Left renal cortex interstitium (tissue), 4 donors: ENCODE measurements around the gene LEF1. TPM values are rescaled to one million over a fixed set of nuclear protein-coding genes. Genes with fewer than 3 reads are reported as not detected.
A peak's percentile ranks its signal among the peaks of the same experiment; 100 is the strongest.
"Not testable (repeated sequence)": the region's sequence is repeated elsewhere in the genome, so short reads cannot be mapped to it uniquely, and the experiment has no call there.

Experiments
- DNase-seq, 4 donors: peaks; one replicate each; pipeline ENCODE4 v3.0.0-alpha.2; 2013; ENCODE audit warnings: low read depth in 4 of 4, low spot score in 2 of 4, missing footprints in 1 of 4
- polyA plus RNA-seq, 4 donors: library from polyadenylated mRNA; unstranded; fragments of 120-200 nt; gene quantifications; one replicate each; pipeline ENCODE4 v1.2.1, GENCODE V29; 2013; ENCODE audit not compliant: insufficient read length in 4 of 4

The LEF1 gene
- polyA plus RNA-seq, 4 donors = 65.2 to 76.9 (median 71.2) TPM

DNA sequence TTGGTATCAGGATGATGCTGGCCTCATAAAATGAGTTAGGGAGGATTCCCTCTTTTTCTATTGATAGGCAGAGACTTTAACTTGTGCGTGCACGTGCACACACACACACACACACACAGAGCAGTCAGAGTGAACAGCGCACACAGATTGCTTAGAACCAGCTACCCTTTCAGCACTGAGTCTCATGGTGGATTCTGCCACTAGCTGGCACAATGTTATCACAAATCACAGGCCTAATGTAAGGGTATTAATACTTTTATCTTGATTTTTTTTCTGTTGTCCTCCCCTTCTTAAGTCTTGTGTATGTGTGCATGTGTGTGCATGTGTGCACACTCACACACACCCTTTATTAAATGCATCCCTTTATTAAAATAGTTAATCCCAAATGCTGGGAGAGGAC lies 125.8 kb downstream of the LEF1 start:
- no peak for DNase-seq

DNA sequence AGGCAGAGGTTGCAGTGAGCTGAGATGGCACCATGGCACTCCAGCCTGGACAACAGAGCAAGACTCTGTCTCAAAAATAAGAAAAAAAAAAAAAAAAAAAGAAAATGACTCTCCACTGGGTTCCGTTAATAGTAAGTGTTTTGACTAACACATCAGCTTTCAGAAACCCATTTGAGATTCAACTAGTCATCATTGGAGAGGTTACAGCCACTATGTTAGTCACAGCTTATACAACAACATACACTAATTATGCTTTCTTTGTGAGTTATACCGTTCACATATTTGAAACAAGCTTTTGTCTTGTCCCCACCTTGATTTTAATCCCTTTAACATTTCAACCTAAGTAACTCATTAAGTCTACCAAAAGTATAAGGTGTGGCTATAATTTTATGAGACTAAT lies 130.8 kb downstream of the LEF1 start:
- DNase-seq = no peak

DNA sequence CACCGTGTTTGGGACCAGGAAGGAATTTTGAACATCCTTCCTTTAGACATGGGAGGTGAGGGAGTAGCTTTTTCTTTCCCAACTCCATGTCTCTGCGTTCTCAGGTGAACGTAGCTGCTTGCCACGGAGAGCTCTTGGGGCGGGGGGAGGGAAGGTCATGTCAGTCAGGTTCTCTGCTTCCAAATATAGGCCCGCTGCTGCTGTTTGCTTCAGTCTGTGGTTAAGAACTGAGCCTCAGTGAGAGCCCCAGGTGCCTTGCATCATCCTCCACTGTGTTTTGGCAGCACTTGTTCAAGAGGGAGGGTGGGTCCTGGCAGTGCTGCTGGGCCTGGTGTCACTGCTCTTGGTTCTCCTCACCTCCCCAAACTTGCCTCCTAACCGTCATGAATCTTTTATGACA lies 132.5 kb downstream of the LEF1 start:
- DNase-seq = no peak

DNA sequence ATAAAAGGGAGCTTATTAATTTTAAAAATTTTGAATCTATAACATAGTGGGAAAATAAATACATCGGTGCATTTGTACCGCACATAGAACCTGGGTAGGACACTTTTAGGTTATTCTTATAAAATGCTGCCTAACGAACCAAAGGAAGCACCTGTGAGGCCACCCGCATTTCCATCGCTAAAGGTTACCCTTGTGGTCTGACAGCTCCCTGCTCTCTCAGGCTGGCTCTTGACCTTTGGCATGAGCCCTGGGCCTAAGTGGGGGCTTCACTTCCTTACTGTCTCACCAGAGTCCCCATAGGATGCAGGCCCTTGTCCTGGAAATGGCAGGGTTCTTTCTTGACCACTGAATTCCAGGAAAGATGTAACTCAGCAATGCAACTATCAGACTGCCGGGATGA lies 133.0 kb downstream of the LEF1 start:
- no peak for DNase-seq

DNA sequence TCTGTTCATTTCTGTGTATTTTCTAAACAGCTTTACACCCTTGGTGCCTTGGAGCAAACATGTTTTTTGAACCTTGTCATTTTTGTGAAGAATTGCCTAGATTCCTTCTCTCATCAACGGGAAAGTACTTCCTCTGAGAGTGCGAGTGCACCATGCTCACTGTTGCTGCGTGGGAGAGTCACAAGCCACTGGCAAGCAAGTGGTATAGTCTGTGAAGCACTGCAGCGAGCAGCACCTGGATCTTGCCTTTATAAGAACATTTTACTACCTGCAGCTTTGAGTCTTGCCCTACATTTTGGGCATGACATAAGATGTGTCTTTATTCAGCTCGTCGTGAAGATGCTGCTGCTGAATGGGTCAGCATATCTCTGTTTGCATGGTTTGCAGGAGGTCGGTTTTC lies 134.2 kb downstream of the LEF1 start:
- DNase-seq = no peak

DNA sequence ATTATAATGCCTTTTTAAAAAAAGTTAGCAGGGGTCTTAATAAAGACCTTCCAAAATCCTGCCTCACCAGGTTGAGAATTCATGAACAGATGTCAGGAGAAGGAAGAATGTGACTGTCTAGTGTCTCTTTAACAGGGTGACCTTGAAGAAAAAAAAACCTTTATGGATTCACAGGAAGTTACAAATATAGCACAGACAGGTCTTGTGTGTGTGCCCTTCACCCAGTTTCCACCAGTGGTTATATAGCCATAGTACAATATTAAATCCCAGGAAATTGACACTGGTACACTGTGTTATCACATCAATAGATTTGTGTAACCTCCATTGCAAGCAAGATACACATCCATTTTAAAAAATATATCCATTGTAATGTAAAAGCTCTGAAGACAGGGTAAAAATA lies 135.4 kb downstream of the LEF1 start:
- no peak for DNase-seq

DNA sequence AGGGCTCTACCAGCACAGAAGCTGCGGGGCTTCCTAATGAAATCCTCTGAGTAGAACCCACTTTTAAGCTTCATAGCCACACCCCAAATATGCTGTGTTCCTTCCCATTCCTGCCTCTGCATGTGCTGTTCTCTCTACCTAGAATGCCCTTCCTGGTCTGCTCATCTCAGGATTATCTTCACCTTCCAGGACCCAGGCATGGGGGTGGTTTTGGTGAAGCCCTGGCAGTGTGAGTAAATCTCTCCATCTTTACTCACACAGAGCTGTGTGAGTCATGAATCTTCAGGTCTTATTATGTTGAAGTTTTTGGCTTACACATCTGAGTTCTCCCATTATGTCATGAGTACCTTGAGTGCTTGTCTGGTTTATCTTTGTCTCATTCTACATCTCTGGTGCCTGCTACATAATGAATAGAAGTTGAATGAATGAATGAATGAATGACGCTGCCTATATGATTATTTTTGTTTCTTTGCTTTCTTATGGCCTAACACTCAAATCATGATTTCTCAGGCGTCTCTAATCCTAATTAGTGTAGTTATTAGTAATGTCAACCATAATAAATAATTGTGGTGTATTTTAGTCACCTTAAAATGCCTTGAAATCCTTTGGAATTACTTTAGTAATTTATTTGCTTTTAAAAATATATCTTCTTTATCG lies 137.2 kb downstream of the LEF1 start:
- DNase-seq = no peak

DNA sequence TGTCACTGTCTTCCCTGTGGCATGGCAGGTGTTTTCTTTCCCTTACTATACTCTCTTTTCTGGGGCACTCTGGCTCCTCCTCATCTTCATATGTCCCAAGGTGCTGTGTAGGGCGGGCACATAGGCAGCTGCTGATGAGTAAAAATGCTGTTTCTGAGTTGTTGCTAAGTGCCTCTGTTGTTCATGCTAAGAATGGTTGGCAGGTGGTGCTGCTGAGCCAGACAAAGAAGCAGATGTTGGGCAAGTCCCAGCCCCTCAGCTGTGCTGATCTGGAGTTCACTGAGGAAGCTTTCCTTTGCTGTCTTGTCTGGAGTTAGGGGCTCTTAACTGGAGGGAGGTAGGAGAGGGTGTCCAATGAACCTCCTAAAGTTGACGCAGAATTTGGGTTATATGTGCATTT lies 138.4 kb downstream of the LEF1 start:
- peak in 1 of 4 donors; percentile 31 for DNase-seq

DNA sequence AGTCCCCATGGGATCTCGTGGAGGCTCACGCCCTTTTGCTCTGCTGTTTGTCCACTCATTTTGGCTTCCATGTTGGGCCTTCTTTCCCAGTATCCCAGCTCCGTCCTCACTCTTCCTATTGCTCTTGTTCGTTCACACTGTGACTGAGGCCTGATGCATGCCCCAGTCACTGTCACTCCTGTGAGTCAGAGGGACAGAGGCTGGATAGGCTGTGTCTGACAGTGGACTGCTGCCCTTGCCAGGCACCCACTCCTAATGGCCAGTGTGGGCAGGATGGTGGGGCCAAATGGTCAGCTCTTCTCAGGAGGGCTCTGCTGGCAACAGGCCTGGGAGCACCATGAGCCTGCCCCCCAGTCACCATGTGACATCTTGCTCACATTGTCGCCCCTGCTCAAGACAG lies 139.0 kb downstream of the LEF1 start:
- no peak for DNase-seq

DNA sequence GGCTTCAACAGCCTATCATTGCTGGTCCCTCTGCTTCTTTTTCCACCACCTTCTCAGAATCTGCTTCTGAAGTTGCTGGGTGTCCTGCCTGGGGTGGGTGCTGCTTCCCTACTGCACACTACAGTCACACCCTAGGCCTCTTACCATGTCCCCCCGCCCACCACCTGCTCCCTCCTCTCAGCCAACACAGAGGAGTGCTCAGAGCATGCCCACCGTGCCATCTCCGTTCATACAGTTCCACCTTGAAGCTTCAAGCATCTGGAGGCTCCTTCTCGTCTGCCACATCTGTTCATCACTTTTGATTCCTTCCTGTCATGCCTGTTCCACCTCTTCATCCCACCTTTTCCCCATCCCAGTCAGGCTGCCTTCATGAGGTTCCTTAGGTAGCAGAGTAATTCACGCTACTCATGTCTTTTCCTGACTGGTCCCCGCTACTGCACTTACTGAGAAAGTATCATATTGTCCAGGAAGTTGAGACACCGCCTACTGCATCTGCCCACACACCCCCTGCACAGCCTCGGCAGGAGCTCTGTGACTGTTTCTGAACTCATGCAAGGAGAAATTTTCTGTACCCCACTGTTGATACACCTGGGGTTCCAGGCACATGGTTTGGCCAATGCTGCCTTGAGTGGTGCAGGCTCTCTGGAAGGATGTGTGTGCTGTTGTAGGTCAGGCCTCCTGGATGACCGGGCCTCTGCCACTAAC lies 139.6 kb downstream of the LEF1 start:
- DNase-seq = no peak

DNA sequence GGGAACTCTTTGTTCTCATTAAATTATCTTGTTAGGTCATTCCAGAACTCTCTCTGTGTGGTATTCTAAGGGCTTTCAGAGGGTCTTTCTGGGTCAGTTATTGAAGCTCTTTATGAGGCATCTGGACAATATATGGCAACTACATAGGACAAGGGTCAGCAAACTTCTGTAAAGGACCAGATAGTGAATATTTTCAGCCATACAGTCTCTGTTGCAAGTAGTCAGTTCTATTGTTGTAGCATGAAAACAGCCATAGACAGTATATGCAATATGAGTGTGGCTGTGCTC lies 143.9 kb downstream of the LEF1 start:
- no peak for DNase-seq

DNA sequence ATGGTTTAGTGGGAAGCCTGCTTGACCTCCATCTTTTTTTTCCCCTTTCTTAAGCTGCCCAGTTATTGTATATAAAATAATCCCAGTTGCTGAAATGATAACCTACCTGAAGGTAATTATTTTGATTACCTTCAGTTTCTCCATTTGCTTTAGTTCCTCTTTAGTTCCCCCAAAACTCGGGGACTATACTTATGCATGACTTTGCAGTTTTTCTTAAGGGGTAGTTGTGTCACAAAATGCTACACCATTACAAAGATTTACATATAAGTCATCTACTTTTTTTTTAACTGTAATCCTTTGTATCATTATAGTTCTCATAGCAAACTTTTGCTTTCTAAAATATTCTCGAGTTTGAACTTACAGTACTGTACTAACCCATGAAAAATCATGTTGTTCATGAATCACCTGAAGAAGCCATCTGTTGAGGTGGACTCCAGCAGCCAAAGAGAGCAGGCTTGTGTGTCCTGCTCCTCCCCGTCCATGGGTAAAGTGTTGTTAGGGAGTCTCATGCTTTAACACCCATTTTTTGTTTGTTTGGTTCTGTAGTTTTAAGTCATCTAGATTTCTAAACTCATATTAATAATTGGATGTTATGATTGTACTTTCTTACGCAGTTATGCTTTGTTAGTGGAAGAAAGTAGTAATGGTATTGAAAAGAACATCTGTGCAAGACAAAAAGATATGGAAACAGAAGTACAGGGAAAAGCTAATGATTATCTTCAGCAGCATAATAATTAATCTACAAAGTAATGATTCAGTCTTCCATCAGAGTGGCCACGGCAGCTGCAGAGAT lies 144.5 kb downstream of the LEF1 start:
- DNase-seq = no peak

DNA sequence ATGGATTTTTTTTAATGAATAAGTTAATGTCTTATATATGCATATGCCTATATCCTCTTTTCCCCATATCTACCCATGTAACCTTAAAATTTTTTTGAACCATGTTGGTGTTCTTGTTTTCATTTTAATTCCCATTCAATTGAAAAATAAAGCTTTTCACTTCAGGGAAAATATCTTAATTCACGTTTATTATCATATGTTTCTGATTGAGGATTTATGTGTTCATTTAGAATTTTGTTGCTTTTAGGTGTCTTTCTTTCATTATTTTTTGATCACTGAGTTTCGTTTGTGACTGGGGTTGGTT lies 149.9 kb downstream of the LEF1 start:
- DNase-seq = no peak

DNA sequence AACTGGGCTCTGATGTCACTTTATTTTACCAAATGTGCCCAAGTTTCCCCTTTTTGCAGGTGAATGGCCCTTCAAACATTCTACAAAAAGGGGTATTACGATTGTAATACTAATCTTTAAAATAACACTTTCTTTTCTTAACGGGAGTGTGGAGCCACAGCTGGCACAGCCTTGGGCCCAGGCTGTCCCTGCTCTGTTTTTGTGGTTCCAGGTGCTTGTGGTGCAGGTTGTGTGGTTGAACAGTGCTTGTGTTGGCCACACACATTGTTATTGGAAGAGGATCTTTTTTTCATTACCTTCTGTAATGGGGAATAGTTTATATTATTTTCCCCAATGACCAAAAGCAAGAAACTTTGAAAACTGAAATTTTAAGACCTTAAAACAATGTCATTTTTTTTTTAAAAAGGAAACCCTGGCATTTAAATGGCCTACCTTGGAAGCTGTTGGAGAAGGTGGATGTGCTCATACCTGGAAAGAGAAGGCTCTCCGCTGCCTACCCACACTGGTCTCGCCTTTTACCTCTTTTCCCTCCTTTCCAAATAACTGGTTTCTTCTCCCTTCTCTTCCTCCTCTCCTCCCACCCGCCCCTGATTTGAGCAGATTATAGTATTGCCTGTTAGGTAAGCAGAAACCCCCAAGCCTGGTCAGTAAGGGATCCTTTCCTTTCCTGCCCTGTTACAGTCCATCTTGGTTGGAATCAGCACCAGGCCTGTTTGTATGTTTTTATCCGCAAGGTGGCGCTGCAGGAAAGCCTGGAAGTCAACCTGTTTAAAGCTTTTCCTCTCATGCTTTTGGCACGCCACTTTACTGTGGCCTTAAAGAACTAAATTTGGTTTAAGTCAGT lies 150.5 kb downstream of the LEF1 start:
- DNase-seq = peak; percentile 28 to 74 (median 57)

DNA sequence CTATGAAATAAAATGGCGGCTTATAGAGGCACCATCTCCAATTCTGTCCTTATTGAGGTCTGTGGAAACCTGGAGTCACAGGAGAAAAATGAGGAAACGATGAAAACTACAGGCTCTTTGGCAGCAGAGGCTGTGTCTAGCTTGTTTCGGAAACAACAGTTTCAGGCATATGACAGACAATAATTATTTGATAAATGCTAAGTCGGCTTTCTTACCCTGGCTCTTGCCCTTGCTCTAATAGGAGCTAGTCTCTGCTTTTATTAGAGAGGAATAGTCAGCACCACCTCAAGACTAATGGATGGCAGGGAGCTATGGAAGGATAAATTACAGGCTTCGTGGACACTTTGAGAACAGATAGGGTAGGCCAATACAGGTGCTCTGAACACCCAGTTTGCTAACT lies 154.8 kb downstream of the LEF1 start:
- no peak for DNase-seq

DNA sequence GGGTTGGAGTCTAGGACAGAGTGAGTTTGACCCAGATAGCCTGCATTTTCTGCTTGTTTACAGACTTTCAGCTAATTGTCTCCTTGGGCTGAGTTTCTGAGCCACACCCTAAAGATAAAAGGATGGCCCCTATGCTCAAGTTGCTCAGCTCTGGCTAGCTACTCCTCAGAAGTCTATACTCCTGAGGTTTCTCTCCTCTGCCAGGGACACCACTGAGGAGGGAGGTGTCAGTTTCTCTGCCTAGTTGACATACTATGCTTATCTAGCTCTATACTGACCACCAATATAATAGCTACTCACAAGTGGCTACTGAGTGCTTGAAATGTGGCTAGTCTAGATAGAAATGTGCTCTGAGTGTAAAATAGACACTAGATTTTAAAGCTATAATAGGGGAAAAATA lies 155.4 kb downstream of the LEF1 start:
- no peak for DNase-seq

DNA sequence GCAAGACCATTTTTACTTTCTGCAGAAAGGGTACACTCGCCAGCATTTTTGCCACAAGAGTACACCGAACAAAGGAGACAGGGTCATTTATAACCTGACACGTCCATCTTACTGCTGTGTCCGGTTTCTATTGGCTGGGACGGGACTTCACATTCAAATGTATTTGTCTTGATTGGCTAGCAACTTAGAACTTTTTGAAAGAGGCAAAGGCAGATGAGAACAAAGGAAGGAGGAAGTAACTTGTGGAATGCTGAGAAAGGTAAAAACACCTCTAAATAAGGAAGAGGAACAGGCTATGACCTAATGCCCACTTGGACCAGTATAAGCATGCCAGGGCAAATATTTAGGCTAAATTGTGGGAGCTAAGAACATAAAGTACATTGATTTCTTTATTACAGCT lies 156.3 kb downstream of the LEF1 start:
- DNase-seq = not testable (repeated sequence)

DNA sequence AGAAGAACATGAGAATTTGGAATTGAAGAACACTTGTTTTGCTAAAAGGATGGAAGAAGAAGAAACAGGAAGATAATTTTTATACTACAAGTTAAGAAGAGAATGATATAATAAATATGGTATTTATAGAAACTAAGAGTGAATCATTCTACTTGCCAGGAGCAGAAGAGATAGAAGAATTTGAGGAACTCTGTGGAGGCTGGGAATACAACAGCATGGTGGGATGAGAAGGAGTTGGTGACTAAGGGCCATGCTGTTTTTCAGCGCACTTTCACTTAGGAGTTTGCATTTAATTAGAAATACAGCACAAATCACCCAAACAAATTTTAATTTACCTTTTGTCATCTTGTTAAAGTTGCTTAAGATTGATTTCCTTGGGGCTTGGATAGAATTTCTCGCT lies 158.6 kb downstream of the LEF1 start:
- no peak for DNase-seq

DNA sequence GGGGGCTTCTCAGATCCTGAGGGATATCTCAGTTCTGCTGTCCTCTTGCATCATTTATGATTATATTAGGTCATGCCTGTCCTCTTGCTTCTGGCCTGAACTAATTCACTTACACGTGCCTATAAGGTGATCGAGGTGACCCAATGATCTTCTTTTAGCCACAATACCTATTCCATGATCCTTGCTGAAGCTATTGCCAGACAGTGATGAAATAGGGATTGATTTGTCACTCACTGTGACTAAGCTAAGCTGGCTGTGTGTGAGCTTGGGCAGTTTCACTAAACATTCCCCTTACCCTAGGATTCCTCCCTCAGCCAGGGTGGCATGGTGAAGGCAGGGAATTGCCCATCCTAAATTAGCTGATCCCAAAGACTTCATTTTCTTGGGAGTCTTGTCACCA lies 160.0 kb downstream of the LEF1 start:
- DNase-seq = no peak

DNA sequence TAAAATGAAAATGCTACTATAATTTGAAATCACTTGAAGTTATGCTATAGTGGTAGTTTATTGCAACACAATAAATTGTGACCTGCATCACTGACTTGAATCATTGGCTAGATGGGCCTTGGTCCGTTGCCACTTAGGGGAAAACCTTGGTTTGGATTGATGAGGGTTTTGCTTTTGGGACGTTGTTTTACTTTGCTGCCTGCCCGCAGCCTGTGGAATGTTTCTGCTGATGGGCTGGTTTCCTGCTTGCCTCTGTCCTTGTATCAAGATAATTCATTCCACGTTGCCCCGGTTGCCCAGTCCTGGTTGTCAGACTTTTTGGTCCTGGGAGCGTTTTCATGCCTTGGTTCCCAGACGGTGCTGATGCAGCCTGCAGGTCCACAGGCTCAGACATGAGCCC lies 160.7 kb downstream of the LEF1 start:
- no peak for DNase-seq

DNA sequence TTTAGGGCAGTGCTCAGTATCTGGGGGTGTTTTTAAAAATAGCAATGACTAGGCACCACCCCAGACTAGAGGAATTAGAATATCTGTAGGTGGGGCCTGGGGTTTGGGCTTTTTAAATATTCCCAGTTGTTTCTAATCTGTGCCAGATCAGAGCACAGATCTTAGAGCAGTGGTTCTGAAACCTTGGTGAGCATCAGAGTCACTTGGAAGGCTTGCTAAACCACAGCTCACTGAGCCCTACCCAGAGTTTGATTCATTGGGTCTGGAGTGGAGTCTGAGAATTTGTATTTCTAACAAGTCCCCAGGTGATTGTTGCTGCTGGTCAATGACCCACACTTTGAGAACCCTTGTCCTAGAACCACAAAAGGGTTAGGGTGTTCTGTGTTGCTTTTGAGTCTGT lies 162.4 kb downstream of the LEF1 start:
- no peak for DNase-seq
